GM13977 (cell line): Measurements from ENCODE around the gene MFSD2B.
"Not testable (repeated sequence)": the region's sequence is repeated elsewhere in the genome, so short reads cannot be mapped to it uniquely, and the experiment has no call there.

Experiments used
- DNase-seq: peaks from one replicate; pipeline ENCODE4 v3.0.0; 2012; ENCODE audit warnings: low spot score
- in situ Hi-C: fragments of 300-500 bp; cut with MboI; formaldehyde crosslinking; loops from one replicate; pipeline ENCODE4 v1.12.0; 2022; ENCODE audit warnings: low sequenced_read_pairs, low pct_unique_long_range_greater_than_20kb, mixed read lengths, inconsistent platforms; ENCODE audit not compliant: unreplicated experiment
- TF ChIP-seq, protein P1 (sequence below): IDR thresholded peaks from 2 replicates; pipeline ENCODE4 v1.5.1; 2012; ENCODE audit warnings: mild to moderate bottlenecking, control low read depth; ENCODE audit not compliant: insufficient read depth; ENCODE audit errors: extremely low read depth, missing control alignments

MFSD2B gene

DNA sequence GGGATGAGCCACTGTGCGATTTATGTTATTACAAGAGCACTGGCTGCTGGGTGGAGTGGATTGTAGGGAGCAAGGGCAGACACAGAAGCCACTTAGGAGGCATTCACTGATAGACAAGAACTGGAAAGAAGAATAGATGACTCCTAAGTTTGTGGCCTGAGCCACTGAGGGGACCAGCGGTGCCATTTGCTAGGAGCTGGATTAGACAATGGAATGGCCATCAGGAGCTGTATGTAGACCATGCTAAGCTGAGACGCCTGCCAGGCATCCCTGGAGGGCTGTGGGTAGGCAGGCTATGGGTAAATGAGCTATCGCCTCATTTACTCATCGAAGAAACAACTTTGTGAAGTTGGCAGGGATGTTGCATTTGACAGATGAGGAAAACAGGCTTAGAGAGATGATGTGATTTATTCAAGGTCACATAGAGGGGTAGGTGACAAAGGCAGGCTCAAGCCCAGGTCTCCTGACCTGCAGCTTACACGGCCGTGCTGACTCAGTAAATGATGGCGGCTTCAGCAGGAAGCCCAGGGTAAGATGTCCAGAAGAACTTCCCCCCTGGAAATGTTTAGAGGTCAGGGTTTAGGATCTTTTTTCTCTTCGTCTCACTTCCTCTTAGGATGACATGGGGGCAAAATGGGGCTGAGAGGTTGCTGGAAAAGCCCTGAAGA, 2.8 kb downstream of the MFSD2B start:
- DNase-seq, result no peak
- TF ChIP-seq, protein P1, sequence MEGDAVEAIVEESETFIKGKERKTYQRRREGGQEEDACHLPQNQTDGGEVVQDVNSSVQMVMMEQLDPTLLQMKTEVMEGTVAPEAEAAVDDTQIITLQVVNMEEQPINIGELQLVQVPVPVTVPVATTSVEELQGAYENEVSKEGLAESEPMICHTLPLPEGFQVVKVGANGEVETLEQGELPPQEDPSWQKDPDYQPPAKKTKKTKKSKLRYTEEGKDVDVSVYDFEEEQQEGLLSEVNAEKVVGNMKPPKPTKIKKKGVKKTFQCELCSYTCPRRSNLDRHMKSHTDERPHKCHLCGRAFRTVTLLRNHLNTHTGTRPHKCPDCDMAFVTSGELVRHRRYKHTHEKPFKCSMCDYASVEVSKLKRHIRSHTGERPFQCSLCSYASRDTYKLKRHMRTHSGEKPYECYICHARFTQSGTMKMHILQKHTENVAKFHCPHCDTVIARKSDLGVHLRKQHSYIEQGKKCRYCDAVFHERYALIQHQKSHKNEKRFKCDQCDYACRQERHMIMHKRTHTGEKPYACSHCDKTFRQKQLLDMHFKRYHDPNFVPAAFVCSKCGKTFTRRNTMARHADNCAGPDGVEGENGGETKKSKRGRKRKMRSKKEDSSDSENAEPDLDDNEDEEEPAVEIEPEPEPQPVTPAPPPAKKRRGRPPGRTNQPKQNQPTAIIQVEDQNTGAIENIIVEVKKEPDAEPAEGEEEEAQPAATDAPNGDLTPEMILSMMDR, result no peak
- in situ Hi-C loops, result no loop called here

DNA sequence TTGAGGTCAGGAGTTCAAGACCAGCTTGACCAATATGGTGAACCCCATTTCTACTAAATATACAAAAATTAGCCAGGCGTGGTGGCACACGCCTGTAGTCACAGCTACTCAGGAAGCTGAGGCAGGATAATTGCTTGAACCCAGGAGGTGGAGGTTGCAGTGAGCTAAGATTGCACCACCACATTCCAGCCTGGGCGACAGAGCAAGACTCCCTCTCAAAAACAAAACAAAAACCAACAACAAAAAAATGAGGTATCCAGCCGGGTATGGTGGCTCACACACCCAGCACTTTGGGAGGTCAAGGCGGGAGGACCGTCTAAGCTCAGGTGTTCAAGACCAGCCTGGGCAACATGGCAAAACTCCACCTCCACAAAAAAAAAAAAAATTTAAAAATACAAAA, 5.0 kb downstream of the MFSD2B start:
- in situ Hi-C loops, DNase-seq: not testable (repeated sequence)

DNA sequence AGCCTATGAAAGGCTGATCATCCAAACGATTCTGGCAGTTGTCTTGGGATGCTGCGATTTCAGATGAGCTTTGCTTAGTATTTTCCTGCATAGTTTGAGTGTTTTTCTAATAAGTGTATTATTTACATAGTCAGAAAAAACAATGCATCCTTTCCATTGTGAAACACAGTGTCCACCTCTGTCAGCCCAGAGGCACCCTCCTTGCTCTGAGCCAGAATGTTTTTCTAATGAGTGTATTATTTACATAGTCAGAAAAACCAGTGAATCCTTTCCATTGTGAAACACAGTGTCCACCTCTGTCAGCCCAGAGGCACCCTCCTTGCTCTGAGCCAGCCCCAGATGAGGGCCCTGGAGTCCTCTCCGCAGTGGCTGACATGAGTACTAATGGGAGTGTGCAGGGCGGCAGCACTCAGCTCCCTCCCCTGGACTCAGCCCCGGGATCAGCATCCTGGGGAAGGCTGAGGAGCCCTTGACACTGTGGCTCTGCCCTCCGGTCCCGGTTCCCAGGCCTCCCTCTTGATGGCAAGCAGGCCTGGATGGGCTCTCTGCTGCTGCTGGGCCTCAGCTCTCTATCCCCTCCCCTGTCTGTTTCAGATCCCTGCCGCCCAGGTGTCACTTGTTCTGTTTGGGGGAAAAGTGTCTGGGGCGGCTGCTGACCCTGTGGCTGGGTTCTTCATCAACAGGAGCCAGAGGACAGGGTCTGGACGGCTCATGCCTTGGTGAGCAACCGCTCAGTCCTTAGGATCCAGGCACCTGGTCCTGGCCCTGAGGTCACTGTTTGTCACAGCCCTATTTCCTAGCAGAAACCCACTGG, 5.9 kb downstream of the MFSD2B start:
- DNase-seq, result no peak
- in situ Hi-C loops, result no loop called here
- TF ChIP-seq, protein P1, result no peak

DNA sequence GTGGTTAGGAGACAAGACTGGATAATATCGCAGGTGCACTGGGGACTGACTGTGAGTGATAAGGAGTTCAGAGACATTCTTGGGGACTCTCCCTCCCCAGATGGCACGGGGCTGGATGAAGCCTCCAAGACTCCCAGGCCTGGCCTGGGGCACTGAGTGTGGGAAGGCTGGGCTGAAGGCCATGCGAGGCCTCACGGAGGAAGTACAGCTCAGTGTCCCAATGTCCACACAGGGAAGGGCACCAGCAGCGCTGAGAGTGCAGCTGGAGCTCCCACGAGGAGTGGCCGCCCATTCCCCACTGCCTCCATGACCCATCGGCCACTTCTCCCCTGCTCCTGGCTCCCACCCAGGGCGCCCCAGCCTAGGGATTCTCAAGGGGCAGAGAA, 6.5 kb downstream of the MFSD2B start:
- in situ Hi-C loops, result no loop called here
- no peak for DNase-seq
- TF ChIP-seq, protein P1, result no peak

- in situ Hi-C loops, result no loop called here
- TF ChIP-seq, protein P1, result no peak
- DNase-seq, result no peak
Observed at GRCh38 chr2:24016853-24017703, 7.2 kb downstream of the MFSD2B start.

GRCh38 chr2:24017711-24018110, 7.8 kb downstream of the MFSD2B start:
- DNase-seq, result no peak
- in situ Hi-C loops, result no loop called here
- TF ChIP-seq, protein P1, result no peak
